Natural killer cell (primary cell): ENCODE measurements around the gene ITPRID2. TPM values are rescaled to one million over a fixed set of nuclear protein-coding genes. Genes with fewer than 3 reads are reported as not detected.

Source experiments
- ATAC-seq, 3 donors: fragments of 150-1000 bp in 2 of 3; fragments of 200-7000 bp in 1 of 3; cut with Tn5 transposase; 1 replicate in 1 of 3; 2 replicates in 2 of 3; pipeline ENCODE4 v1.10.0; 2021; ENCODE audit warnings: mild to moderate bottlenecking in 2 of 3, moderate library complexity in 2 of 3
- DNase-seq, 2 donors: peaks; one replicate each; pipeline versions ENCODE4 v3.0.0 to v3.0.0-alpha.2; 2013 to 2021; ENCODE audit warnings: mixed read lengths in 1 of 2
- H3K27ac ChIP-seq: one replicate; pipeline ENCODE4 v1.5.1; 2013; ENCODE audit warnings: mild to moderate bottlenecking, low read length
- H3K27me3 ChIP-seq: one replicate; pipeline ENCODE4 v1.6.1; 2013; ENCODE audit warnings: low read length; ENCODE audit not compliant: control insufficient read depth, insufficient read depth
- H3K36me3 ChIP-seq: one replicate; pipeline ENCODE4 v1.6.1; 2013; ENCODE audit warnings: low read length; ENCODE audit not compliant: control insufficient read depth, insufficient read depth
- H3K4me1 ChIP-seq: one replicate; pipeline ENCODE4 v1.6.1; 2013; ENCODE audit warnings: low read length; ENCODE audit not compliant: control insufficient read depth, insufficient read depth
- H3K4me3 ChIP-seq: one replicate; pipeline ENCODE4 v1.5.1; 2013; ENCODE audit warnings: low read length
- H3K9me3 ChIP-seq: one replicate; pipeline ENCODE4 v1.6.1; 2013; ENCODE audit warnings: low read length; ENCODE audit not compliant: control insufficient read depth, insufficient read depth
- H3K27ac Mint-ChIP-seq, 2 donors: one replicate each; pipeline ENCODE4 v1.8.0; 2022; ENCODE audit warnings: mild to moderate bottlenecking in 2 of 2, mixed read lengths in 2 of 2, moderate library complexity in 1 of 2
- H3K27me3 Mint-ChIP-seq, 2 donors: one replicate each; pipeline ENCODE4 v1.8.0; 2022; ENCODE audit warnings: low read depth in 2 of 2, mixed read lengths in 2 of 2
- H3K36me3 Mint-ChIP-seq: one replicate; pipeline ENCODE4 v1.8.0; 2022; ENCODE audit warnings: mixed read lengths
- H3K4me1 Mint-ChIP-seq, 2 donors: one replicate each; pipeline ENCODE4 v1.8.0; 2022; ENCODE audit warnings: mixed read lengths in 2 of 2
- H3K4me3 Mint-ChIP-seq: one replicate; pipeline ENCODE4 v1.8.0; 2022; ENCODE audit warnings: mild to moderate bottlenecking, moderate library complexity, mixed read lengths
- H3K9me3 Mint-ChIP-seq, 2 donors: one replicate each; pipeline ENCODE4 v1.8.0; 2022; ENCODE audit warnings: mixed read lengths in 2 of 2
- CTCF ChIP-seq: fragments of 200-600 bp; IDR thresholded peaks from one replicate; pipeline ENCODE4 v1.8.0; 2022; ENCODE audit warnings: antibody characterized with exemption
- WGBS: methylation state at CpG from one replicate; pipeline ENCODE4 v1.1.7; 2013; ENCODE audit warnings: missing lambda C conversion rate; ENCODE audit not compliant: insufficient coverage; 5-methylcytosine and 5-hydroxymethylcytosine counted together
- intact Hi-C: fragments of 100-400 bp; cut with micrococcal nuclease; formaldehyde crosslinking; loops from one replicate; pipeline ENCODE4 v1.14.2; 2022
- total RNA-seq, 4 donors: library from RNA; stranded (reverse); fragments of 120-200 nt in 1 of 4; gene quantifications; one replicate each; pipeline versions ENCODE4 v1.2.3 to v1.2.4, GENCODE V29; 2013 to 2022

Gene ITPRID2
- total RNA-seq, 3 donors from 2014 or later (not counting 1 experiment from before 2014, with no cell fraction given) = 63.7 to 89.6 (median 65.8) TPM

DNA sequence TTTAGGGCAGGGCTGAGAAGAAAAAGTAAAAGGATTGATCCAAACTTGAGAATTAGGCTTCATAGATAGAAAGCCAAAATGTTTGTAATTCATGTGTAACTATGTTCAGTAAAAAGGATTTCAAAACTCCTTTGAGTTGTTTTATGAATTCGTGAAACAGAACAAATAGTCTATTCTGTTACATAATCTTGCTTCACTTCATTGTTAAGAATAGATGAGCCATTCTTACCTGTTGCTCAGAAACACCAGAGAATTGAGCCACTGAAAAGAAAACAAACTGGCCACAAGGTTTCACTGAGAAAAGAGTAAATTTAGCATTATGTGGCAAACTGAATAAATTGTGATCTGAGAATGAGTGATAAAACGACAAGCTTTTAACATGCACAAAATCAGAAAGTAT lies 4.5 kb upstream of the ITPRID2 start:
- no peaks in the 10 kb centered on the region for H3K9me3 ChIP-seq
- no peak overlapping the region for H3K4me3 ChIP-seq
- H3K27ac ChIP-seq = no peak overlapping the region
- TF ChIP-seq CTCF = no peak
- peaks cover 7% of the 10 kb centered on the region in 2 donors for H3K4me1 Mint-ChIP-seq
- DNase-seq = no peak
- no peaks in the 10 kb centered on the region for H3K36me3 Mint-ChIP-seq
- no peaks in the 10 kb centered on the region for H3K36me3 ChIP-seq
- peaks cover 2% of the 10 kb centered on the region for H3K4me1 ChIP-seq
- ATAC-seq = no peak
- no peak overlapping the region for H3K4me3 Mint-ChIP-seq
- H3K27me3 ChIP-seq = peaks cover 19% of the 10 kb centered on the region
- H3K9me3 Mint-ChIP-seq = no peaks in the 10 kb centered on the region
- peaks cover 22 to 46% of the 10 kb centered on the region in 2 donors for H3K27me3 Mint-ChIP-seq
- intact Hi-C loops = no loop called here
- WGBS = 100% methylated on average over 1 of the region's 2 CpGs
- no peak overlapping the region for H3K27ac Mint-ChIP-seq

DNA sequence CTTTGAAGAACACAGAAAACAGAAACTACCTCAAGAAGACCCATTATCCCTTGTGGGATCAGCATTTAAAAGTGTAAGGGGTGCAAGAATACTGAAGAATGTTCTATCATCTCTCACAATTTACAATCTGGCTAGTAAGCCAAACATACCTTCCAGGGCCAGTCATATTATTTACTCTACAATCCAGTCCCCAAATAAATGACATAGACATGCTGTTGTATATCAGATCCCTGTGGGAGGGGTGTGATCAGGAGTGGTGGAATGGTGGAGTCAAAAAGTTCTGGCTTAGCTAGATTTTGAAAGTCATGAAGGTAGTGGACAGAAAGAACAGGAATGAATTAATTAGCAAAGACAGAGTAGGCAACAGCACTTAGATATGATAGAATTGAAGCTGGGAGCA lies 1.8 kb upstream of the ITPRID2 start:
- ATAC-seq = no peak
- H3K36me3 ChIP-seq = no peaks in the 10 kb centered on the region
- intact Hi-C loops = loop anchor here (5.0 to 10.0 kb wide), 2 partner anchors 417 to 905 kb away; partner anchors contain the start of gene UBE2E3
- H3K9me3 ChIP-seq = no peaks in the 10 kb centered on the region
- DNase-seq = no peak
- no peak overlapping the region for H3K27ac ChIP-seq
- Mint-ChIP-seq H3K27me3 (peaks cover 20 to 30% of the 10 kb centered on the region in 2 donors), H3K4me3 (peak overlapping the region; percentile 95), H3K27ac (no peak overlapping the region), H3K9me3 (no peaks in the 10 kb centered on the region), H3K36me3 (no peaks in the 10 kb centered on the region), H3K4me1 (peaks cover 28 to 29% of the 10 kb centered on the region in 2 donors)
- no peak overlapping the region for H3K4me3 ChIP-seq
- TF ChIP-seq CTCF = no peak
- peaks cover 16% of the 10 kb centered on the region for H3K27me3 ChIP-seq
- peaks cover 6% of the 10 kb centered on the region for H3K4me1 ChIP-seq

- H3K27me3 Mint-ChIP-seq = peaks cover 20 to 30% of the 10 kb centered on the region in 2 donors
- Histone ChIP-seq H3K9me3 (no peaks in the 10 kb centered on the region), H3K27me3 (peaks cover 14% of the 10 kb centered on the region), H3K4me1 (peaks cover 6% of the 10 kb centered on the region), H3K36me3 (no peaks in the 10 kb centered on the region), H3K4me3 (no peak overlapping the region), H3K27ac (no peak overlapping the region)
- no peaks in the 10 kb centered on the region for H3K9me3 Mint-ChIP-seq
- peak overlapping the region; percentile 95 for H3K4me3 Mint-ChIP-seq
- WGBS = 100% methylated on average over 2 of the region's 2 CpGs
- H3K36me3 Mint-ChIP-seq = no peaks in the 10 kb centered on the region
- H3K4me1 Mint-ChIP-seq = peaks cover 28 to 29% of the 10 kb centered on the region in 2 donors
- no peak overlapping the region for H3K27ac Mint-ChIP-seq
- intact Hi-C loops = loop anchor here (5.0 to 10.0 kb wide), 2 partner anchors 418 to 905 kb away; partner anchors contain the start of gene UBE2E3
- ATAC-seq (no peak), DNase-seq (no peak)
- no peak for TF ChIP-seq CTCF
Observed at GRCh38 chr2:181890271-181890670, 1.3 kb upstream of the ITPRID2 start.
